Activated CD4-positive, alpha-beta T cell treated with anti-CD3 and anti-CD28 coated beads, Interleukin-2, Interleukin-4, amounts not matched to agents 100 ng/mL and 50 ng/mL, durations not matched to agents 16 hours and 8 hours (primary cell): ENCODE results near the gene REG1A.

Experiments
- DNase-seq: peaks from one replicate; pipeline ENCODE4 v3.0.0-alpha.2; 2020; ENCODE audit warnings: low spot score

REG1A gene, protein sequence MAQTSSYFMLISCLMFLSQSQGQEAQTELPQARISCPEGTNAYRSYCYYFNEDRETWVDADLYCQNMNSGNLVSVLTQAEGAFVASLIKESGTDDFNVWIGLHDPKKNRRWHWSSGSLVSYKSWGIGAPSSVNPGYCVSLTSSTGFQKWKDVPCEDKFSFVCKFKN

DNA sequence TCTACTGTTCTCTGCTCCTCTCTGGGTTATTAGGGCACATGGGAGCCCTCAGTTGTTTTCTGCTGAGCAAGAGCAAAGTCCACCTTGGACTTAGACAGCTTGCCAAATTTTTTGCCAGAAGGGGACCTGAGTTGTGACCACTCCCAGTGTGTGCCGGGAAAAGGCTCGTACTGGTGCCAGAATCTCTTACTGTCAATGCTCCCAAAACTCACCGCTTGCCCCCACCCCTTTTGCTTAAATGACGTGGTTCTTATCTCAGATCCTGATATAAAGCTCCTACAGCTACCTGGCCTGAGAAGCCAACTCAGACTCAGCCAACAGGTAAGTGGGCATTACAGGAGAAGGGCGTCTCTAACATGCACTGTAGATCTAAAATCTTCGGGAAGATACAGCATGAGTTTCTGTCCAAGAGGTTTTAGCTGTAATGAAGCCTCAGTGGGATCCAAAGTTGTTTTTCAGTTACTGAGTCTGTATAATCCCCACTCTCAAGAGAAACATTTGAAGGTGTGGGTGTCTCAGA is at the start of gene REG1A:
TSS of gene REG1A (plus strand) at position 295 of the 520 bp plus-strand sequence. CDS start 374 bp downstream, outside the sequence.
- no peak for DNase-seq

GRCh38 chr2:79071078-79071477 is 49.2 kb upstream of the REG1A start:
- no peak for DNase-seq

DNA sequence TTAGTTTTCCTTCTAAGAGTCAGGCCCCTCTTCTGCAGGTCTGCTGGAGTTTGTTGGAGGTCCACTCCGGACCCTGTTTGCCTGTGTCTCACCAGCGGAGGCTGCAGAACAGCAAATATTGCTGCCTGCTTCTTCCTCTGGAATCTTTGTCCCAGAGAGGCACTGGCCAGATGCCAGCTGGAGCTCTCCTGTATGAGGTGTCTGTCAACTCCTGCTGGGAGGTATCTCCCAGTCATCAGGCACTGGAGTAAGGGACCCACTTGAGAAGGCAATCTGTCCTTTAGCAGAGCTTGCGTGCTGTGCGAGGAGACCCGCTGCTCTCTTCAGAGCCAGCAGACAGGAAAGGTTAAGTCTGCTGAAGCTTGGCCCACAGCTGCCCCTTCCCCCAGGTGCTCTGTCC is 37.3 kb upstream of the REG1A start:
- no peak for DNase-seq

GRCh38 chr2:79083597-79084251 is 36.6 kb upstream of the REG1A start:
- DNase-seq, result no peak

GRCh38 chr2:79084495-79085135 is 35.7 kb upstream of the REG1A start:
- no peak for DNase-seq

- no peak for DNase-seq
These were observed 34.9 kb upstream of the REG1A start for GRCh38 chr2:79085382-79085781.

- DNase-seq, result no peak
These were observed 34.0 kb upstream of the REG1A start for GRCh38 chr2:79086255-79086654.

- no peak for DNase-seq
These were observed 32.4 kb upstream of the REG1A start, which contains the start of gene REG1B for GRCh38 chr2:79087785-79088364. Gene REG1B, minus strand, starts transcription at chr2:79087993. Its CDS starts 381 bp downstream, at chr2:79087612.

DNA sequence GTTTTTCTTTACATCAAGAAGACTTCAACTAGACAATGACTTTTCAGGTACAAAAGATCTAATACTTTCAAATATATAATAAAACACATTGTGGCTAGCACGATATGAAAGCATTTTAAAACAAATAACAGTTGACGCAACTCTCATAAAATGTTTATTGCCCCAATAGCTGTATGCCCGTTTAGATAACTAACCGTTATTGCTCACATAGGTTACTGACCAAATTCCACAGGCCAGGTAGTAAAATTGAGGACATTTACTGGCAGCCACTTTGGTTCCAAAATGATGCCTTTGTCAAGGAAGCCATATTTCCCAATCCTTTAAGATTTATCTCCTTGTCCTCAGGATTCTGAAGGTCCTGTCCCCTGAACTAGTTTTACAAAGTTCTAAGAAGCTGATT is 29.6 kb upstream of the REG1A start:
- no peak for DNase-seq

GRCh38 chr2:79097843-79098242 is 22.4 kb upstream of the REG1A start:
- no peak for DNase-seq

- DNase-seq, result no peak
These were observed 21.1 kb upstream of the REG1A start for GRCh38 chr2:79099140-79099686.

DNA sequence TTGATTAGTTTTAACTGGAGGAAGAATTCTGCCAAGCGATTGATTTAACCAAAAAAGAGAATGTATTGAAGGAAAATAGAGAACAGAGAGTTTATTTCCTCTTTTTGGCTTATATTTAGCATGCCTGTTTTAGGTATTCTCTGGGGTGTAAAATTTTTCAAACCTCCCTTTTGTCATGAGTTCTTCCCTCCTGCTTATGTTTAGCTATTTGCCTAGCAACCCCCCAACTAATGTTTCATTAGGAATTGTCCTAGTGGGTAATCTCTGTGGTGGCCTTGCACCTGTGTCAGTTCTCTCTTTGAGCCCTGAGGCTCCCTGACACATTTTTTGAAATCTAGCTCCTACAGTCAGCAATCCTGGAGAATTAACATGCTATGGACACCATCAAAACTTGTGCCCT is 20.0 kb upstream of the REG1A start:
- no peak for DNase-seq

GRCh38 chr2:79101024-79101423 is 19.3 kb upstream of the REG1A start:
- no peak for DNase-seq

GRCh38 chr2:79103214-79103613 is 17.1 kb upstream of the REG1A start:
- no peak for DNase-seq

GRCh38 chr2:79105259-79105658 is 15.0 kb upstream of the REG1A start:
- no peak for DNase-seq

DNA sequence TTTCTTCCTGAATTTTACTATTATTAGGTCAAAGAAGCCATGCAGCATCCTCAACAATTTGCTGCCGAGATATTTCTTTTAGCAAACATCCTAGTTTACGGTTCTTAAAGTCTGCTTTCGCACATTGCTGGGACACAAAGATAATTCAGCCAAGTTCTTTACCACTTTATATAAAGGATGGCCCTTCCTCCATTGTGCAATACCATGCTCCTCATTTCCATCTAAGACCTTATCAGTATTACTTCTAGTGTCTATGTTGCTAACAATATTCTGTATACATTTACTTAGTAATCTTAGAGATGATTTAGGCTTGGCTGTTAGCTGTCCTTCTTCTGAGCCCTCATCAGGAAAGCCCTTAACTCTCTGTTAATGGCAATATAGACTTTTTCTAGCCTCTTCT is 8.0 kb upstream of the REG1A start:
- DNase-seq, result no peak

GRCh38 chr2:79114797-79115494 is 5.3 kb upstream of the REG1A start:
- no peak for DNase-seq

DNA sequence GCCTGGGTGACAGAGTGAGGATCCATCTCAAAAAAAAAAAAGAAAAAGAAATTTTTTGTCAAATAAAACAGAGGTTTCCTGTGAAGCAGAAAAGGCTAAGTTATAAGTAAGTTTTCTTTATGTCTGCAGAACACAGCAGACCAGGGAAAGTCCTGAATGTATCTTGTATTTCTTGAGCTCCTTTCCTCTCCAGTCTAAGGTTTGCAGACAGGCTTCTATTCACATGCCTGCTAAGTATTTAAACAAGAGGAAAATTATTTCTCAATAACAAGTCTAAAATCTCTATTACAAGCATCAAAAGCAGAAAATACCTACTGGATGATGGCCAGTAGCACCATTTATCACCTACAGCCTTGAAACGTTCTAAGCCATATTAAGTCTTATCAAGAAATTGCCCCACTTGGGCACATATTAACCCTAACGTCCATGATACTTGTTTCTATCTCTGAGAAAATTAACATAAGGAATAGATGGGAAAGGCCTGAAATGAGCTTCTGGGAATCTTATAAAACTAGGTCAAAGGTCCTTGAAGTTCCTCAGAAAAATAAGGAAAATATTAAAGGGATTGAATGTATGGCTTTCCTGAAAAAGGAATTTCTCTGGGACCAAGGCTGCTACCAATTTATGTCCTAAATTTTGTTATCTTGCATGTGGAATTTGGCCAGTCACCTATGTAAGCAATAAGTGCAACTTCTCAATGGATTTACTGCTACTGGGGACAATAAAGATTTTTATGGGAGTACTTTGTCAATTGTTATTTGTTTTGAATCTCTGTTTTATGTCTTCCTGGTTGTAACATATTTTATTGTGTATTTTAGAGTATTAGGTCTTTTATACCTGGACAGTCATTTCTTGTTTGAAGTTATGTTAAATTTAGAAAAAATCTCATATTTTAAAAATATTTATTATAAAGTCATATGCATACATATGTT is 3.0 kb upstream of the REG1A start:
- DNase-seq, result no peak

GRCh38 chr2:79122676-79123075 is 2.4 kb downstream of the REG1A start:
- no peak for DNase-seq

DNA sequence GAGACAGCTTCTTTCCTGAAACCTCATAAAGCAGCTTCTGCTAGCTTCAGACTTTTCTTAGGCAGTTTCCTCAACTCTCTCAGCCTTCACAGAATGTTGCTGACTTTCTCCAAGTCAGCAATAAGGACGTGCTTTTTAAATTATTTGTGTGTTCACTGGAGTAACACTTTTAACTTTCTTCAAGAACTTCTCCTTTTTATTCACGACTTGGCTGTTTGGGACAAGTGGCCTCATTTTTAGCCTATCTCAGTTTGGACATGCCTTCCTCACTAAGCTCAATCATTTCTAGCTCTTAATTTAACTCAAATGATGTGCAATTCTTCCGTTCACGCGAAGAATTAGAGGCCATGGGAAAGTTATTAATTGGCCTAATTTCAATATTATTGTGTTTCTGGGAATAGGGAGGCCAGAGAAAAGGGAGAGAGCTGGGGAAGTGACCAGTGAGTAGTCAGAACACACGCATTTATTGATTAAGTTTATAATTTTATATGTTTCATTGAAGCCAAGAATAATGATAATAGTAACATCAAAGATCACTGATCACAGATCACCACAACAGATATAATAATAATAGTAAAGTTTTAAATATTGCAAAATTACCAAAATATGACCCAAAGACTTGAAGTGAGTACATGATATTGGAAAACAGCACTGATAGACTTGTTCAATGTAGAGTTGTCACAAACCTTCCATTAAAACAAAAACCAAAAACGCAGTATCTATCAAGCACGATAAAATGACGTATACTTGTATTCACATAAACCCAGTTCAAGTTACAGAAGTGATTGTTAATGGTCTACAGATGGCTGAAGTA is 4.8 kb downstream of the REG1A start:
- no peak for DNase-seq
